ENCODE results near the gene VIL1.

DNA sequence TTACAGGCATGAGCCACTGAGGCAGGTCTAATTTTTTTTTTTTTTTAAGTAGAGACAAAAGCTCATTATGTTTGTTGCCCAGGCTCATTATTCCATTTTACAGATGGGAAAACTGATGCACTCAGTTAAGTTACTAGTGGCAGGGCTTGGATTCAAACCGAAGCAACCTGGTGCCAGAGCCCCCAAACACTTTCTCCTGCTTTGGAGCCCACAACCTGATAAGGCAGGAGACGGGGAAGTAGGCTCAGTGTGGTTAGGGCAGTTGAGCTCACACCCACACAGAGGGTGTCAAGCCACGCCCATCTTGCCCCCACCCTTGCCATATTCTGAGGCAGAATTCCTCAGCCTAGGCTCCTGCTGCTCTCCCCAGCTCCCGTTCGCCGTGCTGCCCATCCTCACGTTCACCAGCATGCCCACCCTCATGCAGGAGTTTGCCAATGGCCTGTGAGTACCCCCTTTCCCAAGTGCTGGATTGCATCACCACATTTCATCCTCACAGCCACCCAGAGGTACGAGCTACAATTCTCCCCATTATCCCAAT lies 25.1 kb upstream of the VIL1 start:
- TF ChIP-seq, protein P1, sequence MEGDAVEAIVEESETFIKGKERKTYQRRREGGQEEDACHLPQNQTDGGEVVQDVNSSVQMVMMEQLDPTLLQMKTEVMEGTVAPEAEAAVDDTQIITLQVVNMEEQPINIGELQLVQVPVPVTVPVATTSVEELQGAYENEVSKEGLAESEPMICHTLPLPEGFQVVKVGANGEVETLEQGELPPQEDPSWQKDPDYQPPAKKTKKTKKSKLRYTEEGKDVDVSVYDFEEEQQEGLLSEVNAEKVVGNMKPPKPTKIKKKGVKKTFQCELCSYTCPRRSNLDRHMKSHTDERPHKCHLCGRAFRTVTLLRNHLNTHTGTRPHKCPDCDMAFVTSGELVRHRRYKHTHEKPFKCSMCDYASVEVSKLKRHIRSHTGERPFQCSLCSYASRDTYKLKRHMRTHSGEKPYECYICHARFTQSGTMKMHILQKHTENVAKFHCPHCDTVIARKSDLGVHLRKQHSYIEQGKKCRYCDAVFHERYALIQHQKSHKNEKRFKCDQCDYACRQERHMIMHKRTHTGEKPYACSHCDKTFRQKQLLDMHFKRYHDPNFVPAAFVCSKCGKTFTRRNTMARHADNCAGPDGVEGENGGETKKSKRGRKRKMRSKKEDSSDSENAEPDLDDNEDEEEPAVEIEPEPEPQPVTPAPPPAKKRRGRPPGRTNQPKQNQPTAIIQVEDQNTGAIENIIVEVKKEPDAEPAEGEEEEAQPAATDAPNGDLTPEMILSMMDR (IDR thresholded peaks at IDR 0.05), result no peak
- TF ChIP-seq POLR2AphosphoS5 (IDR thresholded peaks at IDR 0.05; ENCODE audit: low read depth, low read length) (no peak), TCF7L2 (IDR thresholded peaks at IDR 0.05; ENCODE audit: low read depth, low read length) (no peak), SIN3A (IDR thresholded peaks at IDR 0.05; ENCODE audit: borderline replicate concordance, insufficient read depth, low read depth, low read length) (no peak)
- TF ChIP-seq, protein P2, sequence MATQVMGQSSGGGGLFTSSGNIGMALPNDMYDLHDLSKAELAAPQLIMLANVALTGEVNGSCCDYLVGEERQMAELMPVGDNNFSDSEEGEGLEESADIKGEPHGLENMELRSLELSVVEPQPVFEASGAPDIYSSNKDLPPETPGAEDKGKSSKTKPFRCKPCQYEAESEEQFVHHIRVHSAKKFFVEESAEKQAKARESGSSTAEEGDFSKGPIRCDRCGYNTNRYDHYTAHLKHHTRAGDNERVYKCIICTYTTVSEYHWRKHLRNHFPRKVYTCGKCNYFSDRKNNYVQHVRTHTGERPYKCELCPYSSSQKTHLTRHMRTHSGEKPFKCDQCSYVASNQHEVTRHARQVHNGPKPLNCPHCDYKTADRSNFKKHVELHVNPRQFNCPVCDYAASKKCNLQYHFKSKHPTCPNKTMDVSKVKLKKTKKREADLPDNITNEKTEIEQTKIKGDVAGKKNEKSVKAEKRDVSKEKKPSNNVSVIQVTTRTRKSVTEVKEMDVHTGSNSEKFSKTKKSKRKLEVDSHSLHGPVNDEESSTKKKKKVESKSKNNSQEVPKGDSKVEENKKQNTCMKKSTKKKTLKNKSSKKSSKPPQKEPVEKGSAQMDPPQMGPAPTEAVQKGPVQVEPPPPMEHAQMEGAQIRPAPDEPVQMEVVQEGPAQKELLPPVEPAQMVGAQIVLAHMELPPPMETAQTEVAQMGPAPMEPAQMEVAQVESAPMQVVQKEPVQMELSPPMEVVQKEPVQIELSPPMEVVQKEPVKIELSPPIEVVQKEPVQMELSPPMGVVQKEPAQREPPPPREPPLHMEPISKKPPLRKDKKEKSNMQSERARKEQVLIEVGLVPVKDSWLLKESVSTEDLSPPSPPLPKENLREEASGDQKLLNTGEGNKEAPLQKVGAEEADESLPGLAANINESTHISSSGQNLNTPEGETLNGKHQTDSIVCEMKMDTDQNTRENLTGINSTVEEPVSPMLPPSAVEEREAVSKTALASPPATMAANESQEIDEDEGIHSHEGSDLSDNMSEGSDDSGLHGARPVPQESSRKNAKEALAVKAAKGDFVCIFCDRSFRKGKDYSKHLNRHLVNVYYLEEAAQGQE (IDR thresholded peaks at IDR 0.05; ENCODE audit: insufficient read depth in 1 of 2, low read depth in 2 of 2, low read length in 1 of 2), result no peak
